SK-N-MC (cell line): ENCODE data around the gene ANKRD2.

Experiments used
- EZH2 ChIP-seq: fragments of 200-600 bp; sonication (generic); IDR thresholded peaks from one replicate; pipeline ENCODE4 v1.6.1; 2017; ENCODE audit warnings: antibody characterized with exemption
- FOXP2 ChIP-seq: optimal IDR thresholded peaks from 2 replicates; pipeline ENCODE3; 2011; ENCODE audit warnings: mild to moderate bottlenecking, moderate library complexity; ENCODE audit not compliant: insufficient read depth; ENCODE audit errors: extremely low read length, control extremely low read depth
- POLR2AphosphoS5 ChIP-seq: IDR thresholded peaks from 2 replicates; pipeline ENCODE4 v1.6.1; 2012; ENCODE audit warnings: mild to moderate bottlenecking, low read depth, low read length, borderline replicate concordance

GRCh38 chr10:97593421-97593820 is 20.8 kb downstream of the ANKRD2 start:
- TF ChIP-seq POLR2AphosphoS5 (no peak), EZH2 (no peak), FOXP2 (no peak)
